TTC549 (cell line): Measurements from ENCODE around the gene GPM6B.

Experiments used
- FAIRE-seq: peaks from 2 replicates; lab custom pipeline; 2012; peaks lifted over from hg19 to GRCh38; lab: Jason Lieb, UNC

GPM6B gene

DNA sequence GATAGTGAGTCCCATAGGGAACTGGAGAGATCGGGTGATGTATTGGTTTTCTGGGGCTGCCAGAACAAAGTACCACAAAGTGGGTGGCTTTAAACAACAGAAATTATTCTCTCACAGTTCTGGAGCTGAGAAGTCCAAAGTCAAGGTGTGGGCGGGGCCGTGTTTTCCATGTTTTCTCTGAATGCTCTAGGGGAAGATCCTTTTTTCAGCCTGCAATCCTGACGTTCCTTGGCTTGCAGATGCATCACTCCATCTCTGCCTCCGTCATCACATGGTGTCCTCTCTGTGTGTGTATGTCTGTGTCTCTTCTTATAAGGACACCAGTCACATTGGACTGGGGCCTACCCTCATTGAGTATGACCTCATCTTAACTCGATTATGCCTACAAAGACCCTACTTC is 7.9 kb upstream of the GPM6B start:
- FAIRE-seq = no peak

DNA sequence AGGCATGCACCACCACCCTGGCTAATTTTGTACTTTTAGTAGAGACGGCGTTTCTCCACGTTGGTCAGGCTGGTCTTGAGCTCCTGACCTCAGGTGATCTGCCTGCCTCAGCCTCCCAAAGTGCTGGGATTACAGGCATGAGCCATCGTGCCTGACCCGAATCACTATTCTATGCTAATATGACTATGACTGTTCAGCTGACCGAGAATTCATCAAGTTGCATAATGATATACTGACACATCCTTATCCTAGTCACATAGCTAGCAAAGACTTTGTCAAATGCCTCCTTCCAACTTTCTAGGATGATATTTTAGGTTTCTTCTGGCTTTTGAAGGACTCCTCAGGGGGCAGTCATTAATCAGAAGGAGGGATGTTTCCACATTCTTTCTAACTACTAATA is 4.8 kb upstream of the GPM6B start:
- FAIRE-seq = no peak

DNA sequence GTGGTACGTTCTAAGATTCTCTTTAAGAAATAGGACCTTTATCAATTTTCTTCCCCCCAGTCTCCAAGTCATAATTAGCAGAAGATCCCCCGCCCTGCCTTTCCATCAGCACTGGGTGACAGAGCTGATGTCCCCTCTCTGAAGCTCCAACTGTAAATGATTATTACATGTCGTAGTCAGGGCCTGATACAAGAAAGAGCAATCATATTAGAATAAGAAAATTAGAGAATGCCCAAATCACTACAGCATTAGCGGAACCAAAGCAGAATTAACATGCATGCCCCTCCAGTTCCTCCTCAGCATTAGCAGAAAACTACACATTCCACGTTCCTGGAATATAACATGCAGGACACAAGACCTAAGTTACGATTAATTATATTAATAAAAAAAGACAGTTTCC is 717 bp downstream of the GPM6B start:
- FAIRE-seq = no peak

DNA sequence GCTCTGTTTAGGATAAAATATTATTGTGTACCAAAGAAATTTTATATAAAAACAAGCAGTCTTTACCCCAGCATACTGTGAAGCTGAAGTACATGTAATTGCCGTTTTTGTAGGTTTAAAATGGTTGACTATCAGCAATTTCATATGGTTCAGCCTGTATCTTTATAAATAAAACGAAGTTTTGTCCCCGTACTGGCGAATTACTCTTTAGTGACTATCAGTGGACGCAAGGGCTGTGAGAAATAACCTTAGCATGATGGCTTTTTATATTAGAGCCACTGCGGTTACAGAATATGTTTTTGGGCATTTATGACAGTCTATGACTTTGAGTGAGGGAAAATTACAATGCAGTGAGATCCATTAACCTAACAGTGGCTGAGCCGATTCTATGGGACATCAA is 1.2 kb downstream of the GPM6B start:
- FAIRE-seq = no peak

DNA sequence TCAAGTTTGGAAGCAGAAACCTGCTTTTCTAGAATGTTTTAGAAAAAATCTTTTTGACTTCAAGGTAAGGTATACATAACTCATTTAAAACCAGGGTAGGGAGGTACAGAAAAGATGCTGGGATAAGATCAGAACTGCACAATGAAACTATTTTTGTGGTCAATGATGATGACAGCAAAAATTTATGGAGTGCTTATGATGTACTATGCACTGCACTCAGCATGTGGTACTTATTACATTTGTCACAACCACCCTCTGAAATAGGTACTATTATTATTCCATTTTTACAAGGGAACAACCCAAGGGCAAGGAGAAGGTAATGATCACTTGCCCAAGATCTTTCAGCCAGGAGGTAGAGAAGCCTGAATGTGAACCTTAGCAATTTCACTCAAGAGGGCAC is 8.0 kb downstream of the GPM6B start:
- no peak for FAIRE-seq

DNA sequence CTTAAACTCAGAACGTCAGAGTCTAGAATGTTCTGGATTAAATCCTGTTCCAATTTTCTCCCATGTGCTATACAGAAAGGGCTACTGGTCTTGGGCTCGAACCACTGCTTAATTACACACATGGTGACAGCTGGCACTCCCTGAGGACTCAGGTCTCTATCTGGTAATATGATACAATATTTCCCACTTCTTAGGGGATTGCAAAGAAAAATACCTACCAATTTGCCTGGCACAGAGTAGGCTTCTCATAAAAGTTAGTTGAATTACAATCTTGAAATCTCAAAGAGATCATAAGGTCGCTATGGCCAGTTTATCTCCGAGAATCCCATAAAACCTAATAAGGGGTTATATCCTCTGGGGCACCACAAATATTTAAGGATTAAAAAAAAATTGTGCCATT is 8.6 kb downstream of the GPM6B start:
- no peak for FAIRE-seq

DNA sequence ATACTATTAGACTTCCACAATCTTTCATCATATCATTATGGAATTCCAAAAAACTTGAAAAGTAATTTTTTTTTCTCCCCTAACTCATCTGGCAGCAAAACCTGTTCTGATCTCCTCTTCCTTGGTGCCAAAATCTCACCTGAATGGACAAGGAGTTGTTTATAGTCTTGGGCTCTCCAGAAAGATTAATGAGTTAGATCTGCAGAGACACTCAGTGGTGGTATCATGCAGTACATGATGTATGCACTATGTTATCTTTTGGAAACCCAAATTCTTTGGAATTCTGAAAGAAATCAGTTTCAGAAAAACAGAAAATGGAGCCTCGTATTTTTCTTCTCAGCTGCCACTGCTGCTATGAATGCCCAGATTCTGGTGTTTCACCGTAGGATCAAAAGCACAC is 11.7 kb downstream of the GPM6B start:
- FAIRE-seq = no peak

DNA sequence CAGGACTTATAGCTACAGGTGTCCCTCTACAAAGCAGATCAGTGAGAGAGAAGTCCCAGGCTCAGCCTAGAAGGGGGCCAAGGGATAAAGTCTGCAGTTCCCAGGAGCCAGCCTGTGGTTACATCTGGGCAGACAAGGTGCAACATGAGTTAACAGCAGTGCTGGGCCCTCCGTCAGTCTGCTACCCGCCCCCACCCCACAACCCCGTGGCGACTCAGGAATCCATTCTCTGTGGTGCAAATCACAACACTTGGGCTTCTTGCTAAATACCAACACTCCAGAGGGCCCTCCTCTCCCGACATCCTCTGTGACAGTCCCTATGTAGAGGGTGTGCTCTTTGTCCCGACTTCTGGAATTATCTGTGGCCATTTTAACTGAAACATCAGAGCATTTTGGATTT is 13.8 kb downstream of the GPM6B start:
- no peak for FAIRE-seq

DNA sequence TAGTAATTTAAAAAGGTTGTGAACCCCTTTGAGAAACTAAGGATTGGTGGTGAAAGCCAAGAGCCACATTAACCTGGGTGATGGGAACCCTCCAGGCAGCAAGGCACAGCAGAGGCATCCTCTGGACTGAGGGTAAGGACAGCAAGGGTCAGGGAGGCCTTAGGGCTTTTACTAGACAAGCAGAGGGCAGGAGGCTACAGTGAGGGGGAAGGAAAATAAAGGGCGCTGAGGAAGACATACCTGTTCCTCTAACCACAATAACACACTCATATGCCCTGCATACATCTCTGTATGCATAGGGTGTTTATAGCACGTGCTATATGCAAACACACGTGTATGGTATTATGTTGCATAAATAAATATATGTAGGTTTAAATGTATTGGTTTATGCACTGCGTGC is 18.7 kb downstream of the GPM6B start:
- FAIRE-seq = no peak

DNA sequence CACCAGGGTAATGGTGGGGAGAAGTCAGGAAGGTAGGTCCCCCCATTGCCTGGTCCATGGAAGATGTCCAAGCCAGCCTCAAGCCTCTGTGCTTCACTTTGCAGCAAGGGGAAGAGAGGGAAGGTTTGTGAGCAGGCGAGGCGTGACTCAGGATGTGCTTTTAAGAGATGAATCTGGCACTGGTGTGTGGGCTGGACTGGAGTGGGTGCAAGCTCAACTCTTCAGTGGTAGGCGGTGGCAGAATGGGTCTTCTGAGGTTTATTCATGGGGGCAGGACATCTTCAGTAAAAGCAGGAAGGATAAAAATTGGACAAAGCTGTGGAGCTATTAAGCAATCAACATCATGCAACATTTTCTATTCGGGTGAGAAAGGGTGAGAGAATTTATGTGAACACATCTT is 19.4 kb downstream of the GPM6B start:
- FAIRE-seq = no peak

DNA sequence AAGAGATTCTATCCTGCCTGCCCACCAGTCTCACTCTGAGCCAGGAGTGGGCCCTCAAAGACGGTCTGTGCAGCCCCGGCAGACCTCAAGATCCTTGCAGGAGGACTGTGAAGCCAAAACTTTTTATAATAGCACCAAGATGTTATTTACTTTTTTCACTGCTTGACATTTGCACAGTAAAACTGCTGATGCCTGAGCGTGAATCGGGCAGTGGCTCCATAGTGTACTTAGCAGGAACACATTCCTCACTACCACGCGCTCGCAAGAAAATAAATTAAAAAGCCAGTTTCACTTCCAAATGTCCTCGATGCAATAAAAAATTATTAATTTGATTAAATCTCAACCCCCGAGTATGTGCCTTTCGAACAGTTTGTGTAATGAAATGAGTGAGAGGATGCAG is 22.5 kb downstream of the GPM6B start:
- no peak for FAIRE-seq

DNA sequence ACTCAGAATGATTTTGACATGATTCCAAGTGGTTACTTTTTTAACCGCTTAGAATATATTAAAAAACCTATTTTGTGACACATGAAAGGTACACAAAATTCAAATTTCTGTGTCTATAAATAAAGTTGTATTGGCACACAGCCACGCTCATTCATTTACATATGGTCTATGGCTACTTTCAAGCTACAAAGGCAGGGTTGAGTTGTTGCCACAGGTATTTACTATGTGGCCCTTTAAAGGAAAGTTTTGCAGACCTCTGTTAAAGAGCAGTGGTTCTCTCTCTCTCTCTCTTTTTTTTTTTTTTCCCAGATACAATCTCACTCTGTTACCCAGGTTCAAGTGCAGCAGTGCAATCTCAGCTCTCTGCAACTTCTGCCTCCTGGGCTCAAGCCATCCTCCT is 23.0 kb downstream of the GPM6B start:
- FAIRE-seq = no peak

DNA sequence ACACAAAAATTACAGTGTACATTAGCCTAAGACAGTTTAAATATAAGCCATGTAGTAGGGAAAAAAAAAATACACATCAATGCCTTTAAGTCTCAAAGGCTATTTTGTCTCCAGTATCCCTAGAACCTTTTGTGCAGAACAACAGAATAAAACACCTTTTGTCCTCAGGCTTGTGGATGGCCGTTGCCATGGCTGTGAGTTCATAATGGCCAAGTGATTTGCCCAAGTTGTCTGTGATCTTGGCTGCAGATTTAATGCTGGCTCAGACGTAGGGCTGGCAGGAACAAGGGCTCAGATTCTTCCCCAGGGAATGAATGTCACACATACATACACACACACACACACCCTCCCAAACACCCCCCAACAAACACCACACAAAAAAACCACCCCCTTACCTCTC is 25.3 kb downstream of the GPM6B start:
- FAIRE-seq = no peak

DNA sequence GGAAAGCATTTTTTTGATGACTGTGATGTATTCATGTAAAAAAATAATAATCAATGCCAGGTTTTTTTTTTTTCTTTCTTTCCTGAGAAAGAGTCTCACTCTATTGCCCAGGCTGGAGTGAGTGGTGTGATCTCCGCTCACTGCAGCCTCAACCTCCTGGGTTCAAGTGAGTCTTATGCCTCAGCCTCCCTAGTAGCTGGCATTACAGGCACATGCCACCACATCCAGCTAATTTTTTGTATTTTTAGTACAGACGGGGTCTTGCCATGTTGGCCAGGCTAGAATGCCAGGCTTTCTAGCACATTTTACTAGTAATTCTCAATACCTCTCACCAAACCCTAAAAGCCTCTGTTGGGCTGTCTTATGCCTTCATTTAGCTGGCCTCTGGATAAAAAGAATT is 25.7 kb downstream of the GPM6B start:
- no peak for FAIRE-seq

DNA sequence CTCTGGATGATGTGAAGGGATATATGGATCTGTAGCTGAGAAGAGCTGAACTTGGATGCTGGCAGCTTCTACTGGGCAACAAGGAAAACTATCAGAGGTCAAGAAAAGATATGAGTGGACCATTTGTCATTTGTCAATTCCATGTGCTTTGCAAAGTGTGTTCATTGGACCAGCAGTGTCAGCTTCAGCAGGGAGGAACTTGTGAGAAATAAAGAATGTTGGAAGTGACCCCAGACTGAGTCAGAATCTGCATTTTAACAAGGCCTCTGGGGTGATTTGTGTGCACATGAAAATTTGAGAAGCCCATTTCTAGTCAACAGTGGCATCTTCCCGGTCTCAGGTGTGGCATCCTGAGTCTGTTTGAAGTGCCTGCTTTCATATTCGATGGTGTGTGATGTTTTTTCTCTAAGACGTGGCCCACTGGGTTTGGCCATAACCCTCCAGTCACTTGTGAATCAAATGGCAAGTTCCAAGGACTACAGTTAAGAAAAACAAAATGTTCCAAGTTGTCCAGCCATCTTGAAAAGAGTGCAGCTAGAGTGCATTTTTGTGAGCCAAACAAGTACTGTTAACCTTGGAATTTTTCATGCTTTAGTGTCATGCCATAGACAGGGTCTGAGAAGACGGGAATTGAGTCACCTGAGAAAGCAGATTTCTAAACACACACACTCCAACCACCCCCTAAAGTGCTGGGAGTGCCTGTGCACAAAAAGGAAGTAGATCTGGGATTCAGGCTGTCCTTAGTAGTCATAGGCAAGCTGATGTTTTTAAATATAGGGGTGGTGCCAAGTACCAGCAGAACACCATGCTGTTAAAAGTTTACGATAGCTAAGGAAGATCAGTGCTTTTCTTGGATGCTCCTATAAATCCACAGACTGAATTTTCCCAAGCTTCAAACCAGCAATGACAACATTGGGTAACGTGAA is 26.4 kb downstream of the GPM6B start:
- no peak for FAIRE-seq

DNA sequence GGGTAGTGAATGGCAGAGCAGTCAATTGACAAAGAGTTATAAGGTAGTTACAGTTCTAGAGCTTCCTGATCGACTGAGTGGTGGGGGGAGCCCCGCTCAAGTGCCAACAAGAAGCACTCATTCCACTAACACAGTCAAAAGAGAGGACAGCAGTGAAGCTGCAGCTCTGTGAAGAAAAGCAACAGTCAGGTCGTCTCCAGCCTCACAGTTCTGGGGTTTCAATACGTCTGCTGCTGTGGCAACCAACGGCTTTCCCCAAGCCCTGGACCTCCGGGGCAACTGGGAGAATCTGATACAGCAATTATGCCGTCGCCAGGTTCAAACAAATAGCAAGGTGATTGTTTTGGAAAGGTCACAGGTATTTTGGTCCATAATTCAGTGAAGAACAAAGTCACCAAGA is 30.8 kb downstream of the GPM6B start:
- no peak for FAIRE-seq

DNA sequence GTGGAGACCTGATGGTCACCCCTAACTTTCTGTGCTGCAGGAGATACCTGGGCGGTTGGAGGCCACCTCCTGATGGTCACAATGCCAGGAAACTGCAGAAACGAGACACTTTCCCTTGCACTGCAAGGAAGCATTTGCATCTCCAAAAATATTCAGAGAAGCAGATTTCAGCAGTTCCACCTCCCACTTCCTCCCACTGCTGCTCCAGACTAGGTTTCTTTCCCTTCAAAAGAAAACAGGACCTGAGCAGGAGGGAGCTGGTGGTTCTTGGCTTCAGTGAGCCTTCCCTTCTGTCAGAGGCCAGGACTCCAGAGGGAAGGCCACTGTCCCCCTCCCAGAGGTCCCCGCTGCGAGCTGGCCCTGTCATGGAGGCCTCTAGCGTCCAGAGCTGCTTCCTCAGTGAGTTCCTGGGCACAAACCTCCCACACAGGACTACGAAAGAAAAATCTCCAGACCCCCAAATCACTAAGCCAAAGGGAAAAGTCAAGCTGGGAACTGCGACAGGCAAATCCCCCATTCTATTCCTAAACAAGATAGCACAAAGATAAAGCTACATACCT is 35.9 kb downstream of the GPM6B start:
- FAIRE-seq = no peak

DNA sequence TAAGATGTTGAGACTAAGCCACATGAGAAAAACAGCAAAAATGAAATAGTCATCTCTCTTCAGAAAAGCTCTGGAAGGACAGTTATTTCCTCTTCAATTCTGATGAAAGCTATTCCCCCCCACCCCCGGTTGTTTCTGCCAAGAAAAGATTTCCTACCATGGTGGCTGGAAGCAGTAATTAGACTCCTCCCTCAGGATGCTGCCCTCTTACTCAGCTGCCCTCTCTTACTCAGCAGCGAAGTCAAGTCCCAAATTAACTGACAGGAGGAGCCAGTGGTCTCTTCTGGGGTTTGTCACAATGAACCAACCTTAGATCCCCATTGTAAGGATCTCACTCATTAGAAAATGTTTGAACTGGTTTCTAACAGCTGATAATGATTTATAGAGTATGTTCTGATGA is 38.0 kb downstream of the GPM6B start:
- FAIRE-seq = no peak

DNA sequence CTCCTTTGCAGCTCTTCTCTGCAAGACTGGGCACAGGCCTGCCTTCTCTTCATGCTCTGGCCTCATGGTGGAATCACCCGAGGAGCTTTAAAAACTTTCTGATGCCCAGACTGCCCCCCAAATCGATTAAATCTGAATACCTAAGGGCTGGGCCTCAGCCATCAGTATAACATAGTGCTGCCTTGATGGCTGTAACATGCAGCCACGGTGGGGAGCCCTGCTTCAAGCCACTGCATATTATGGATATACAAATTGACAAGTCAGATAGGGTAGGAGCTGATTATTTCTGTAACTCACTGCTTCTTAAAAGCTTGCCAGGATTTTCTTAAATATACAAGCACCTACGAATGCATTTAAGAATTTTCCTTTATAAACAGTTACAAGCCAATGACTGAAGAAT is 40.5 kb downstream of the GPM6B start:
- FAIRE-seq = no peak

DNA sequence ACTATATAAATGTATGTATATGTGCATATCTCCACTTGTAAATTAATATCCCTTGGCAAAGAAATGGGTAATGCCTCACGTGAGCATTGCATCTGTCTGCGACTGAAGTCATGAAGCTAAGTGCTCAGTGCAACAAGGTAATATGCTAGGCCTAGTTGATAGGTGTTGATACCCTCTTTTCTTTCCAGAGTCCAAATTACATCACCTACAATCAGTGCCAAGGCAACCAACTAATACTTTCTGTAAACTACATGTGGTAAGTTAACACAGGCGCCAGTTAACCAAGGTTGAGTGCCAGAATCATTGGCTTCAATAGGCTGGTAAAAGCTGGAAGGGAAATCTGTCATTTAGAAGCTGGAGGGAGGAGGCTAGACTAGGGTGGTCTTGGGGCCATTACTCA is 41.1 kb downstream of the GPM6B start:
- no peak for FAIRE-seq

DNA sequence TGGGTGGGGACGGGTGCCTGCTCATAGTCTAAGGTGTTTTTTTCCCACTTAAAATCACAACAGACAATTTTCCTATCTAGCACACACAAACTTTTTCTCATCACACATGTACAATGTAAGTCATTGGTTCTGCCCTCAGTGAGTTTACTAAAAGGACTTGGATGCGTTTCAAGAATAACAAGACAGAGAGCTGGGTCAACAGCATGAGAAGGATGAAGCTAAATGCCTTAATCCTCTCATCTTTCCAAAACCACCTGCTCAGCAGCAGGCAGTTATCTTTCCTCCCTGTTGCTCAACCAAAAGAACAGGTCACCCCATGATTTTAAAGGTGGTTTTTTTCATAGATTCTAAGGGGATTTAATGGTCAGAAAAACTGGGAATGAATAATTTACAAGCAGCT is 42.2 kb downstream of the GPM6B start:
- FAIRE-seq = no peak

DNA sequence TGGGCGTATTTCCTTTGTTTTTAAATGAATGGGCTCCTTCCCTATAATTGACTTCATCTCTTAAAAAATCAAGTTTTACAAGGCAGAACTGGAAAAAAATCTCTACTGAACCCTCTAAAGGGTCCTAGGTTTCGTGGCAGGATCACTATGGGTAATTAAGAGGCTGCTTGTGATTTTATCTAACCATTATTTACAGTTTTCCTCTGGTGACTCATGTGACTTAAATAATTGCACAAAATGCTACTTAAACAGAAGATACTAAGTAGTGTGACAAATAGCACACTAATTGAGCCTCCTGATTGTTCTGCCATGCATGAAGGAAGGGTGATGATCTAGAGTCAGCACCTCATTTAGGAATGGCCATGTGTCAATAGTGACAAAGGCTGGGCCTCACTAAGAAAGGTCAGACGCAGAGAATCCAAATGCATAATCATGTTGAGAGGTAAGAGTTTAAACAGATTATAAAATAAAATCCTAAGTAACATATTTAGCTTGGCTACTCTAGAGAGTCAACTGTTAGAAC is 46.8 kb downstream of the GPM6B start:
- FAIRE-seq = no peak

DNA sequence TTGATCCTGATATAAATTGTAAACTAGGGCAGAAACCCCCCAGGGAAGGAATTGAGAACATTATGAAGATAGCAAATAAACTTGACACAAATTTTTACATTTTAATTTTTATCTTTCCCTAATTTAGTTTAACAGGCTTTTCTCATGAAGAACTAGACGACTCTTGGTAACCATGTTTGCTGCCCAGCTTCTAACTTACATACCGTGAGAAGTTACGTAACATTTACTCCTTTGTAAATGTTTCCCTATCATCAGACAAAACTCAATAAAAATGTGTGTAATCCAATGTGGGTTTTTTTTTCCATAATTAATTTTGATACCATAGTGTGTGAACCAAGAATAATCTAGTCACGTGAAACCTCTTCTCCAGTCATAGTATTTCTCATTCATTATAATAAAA is 48.0 kb downstream of the GPM6B start:
- no peak for FAIRE-seq

DNA sequence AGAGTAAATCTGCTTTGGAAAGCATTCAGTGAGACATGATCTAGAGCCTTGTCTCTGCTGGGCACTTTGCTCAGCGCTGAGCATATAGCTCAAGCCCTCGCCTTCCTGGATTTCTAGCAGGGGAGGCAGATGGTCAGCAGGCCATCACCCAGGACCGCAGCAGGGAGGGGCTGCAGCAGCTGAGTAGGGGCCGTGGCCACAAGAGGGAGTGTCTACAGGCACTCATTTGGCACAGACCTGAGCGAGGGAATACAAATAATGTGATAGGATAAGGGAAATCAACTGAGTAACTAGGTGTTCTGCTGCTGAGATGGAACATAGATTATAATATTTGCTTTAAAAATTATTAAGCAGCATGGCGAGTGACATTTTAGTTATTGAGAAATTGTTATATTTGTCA is 52.1 kb downstream of the GPM6B start:
- FAIRE-seq = no peak
